Activated CD8-positive, alpha-beta T cell treated with anti-CD3 and anti-CD28 coated beads, Interleukin-2, amount 10 ng/mL, durations not matched to agents 7 days and 5 days (primary cell): ENCODE data around the gene LRP10. TPM values are rescaled to one million over a fixed set of nuclear protein-coding genes. Genes with fewer than 3 reads are reported as not detected.

ENCODE experiments used
- ATAC-seq: fragments of 150-1000 bp; cut with Tn5 transposase; one replicate; pipeline ENCODE4 v1.10.0; 2021; ENCODE audit warnings: moderate library complexity
- CTCF ChIA-PET: fragments of 350-600 bp; sonication (Branson Sonifier 250); formaldehyde crosslinking; loops from one replicate; lab custom pipeline; 2021; ENCODE audit warnings: antibody characterized with exemption; lab: Charles Lee
- POLR2A ChIA-PET: fragments of 350-600 bp; sonication (Branson Sonifier 250); formaldehyde crosslinking; loops from one replicate; lab custom pipeline; 2021; ENCODE audit warnings: antibody characterized with exemption; lab: Charles Lee
- DNase-seq: peaks from one replicate; pipeline ENCODE4 v3.0.0-alpha.2; 2020
- H3K27ac Mint-ChIP-seq: one replicate; pipeline ENCODE4 v1.8.0; 2021; ENCODE audit warnings: mild to moderate bottlenecking, mixed read lengths
- H3K27me3 Mint-ChIP-seq: one replicate; pipeline ENCODE4 v1.8.0; 2021; ENCODE audit warnings: low read depth, mixed read lengths
- H3K36me3 Mint-ChIP-seq: one replicate; pipeline ENCODE4 v1.8.0; 2021; ENCODE audit warnings: low read depth, mixed read lengths
- H3K4me1 Mint-ChIP-seq: one replicate; pipeline ENCODE4 v1.8.0; 2021; ENCODE audit warnings: low read depth, mixed read lengths
- H3K4me3 Mint-ChIP-seq: one replicate; pipeline ENCODE4 v1.8.0; 2021; ENCODE audit warnings: mild to moderate bottlenecking, mixed read lengths
- H3K9me3 Mint-ChIP-seq: one replicate; pipeline ENCODE4 v1.8.0; 2022; ENCODE audit warnings: mixed read lengths; ENCODE audit not compliant: insufficient read depth
- total RNA-seq, 2 experiments: library from RNA; stranded (reverse); gene quantifications; one replicate each; pipeline ENCODE4 v1.2.3, GENCODE V29; 2021

The LRP10 gene
- total RNA-seq, 2 experiments from 2014 or later: 37.1 to 40.7 TPM

GRCh38 chr14:22870811-22871223 lies 723 bp upstream of the LRP10 start:
- ChIA-PET POLR2A (interaction anchor here (0.7 to 2.8 kb wide), 15 partner anchors 11 to 339 kb away, joined by 3 to 17 read pairs (median 3); partner anchors contain the start of genes MRPL52, OXA1L, PRMT5 and RBM23), CTCF (interaction anchor here (0.7 to 6.7 kb wide), 16 partner anchors 14 to 957 kb away, joined by 3 to 152 read pairs (median 6); partner anchors contain the start of genes ACIN1, C14orf119, MRPL52 and REM2)
- peak overlapping the region; percentile 83 for H3K4me3 Mint-ChIP-seq
- ATAC-seq: peak; percentile 42
- no peaks in the 10 kb centered on the region for H3K9me3 Mint-ChIP-seq
- H3K27ac Mint-ChIP-seq: peak overlapping the region; percentile 97
- peaks cover 19% of the 10 kb centered on the region for H3K36me3 Mint-ChIP-seq
- DNase-seq: no peak
- H3K4me1 Mint-ChIP-seq: peaks cover 24% of the 10 kb centered on the region
- H3K27me3 Mint-ChIP-seq: peaks cover 6% of the 10 kb centered on the region

GRCh38 chr14:22872033-22872832 lies 693 bp downstream of the LRP10 start:
- H3K36me3 Mint-ChIP-seq: peaks cover 29% of the 10 kb centered on the region
- ChIA-PET POLR2A (interaction anchor here (0.5 to 2.8 kb wide), 11 partner anchors 11 to 178 kb away, joined by 3 to 17 read pairs (median 7); partner anchors contain the start of genes OXA1L, PRMT5, RBM23 and REM2), CTCF (interaction anchor here (0.7 to 6.7 kb wide), 33 partner anchors 9 to 372 kb away, joined by 3 to 152 read pairs (median 6); partner anchors contain the start of genes CDH24, HAUS4, MRPL52 and RBM23)
- H3K9me3 Mint-ChIP-seq: no peaks in the 10 kb centered on the region
- H3K4me1 Mint-ChIP-seq: peaks cover 24% of the 10 kb centered on the region
- DNase-seq (peak; percentile 78), ATAC-seq (peak; percentile 52)
- H3K27ac Mint-ChIP-seq: peak overlapping the region; percentile 97
- peak overlapping the region; percentile 84 for H3K4me3 Mint-ChIP-seq
- H3K27me3 Mint-ChIP-seq: no peaks in the 10 kb centered on the region

GRCh38 chr14:22872833-22873520 lies 1.4 kb downstream of the LRP10 start:
- peaks cover 24% of the 10 kb centered on the region for H3K4me1 Mint-ChIP-seq
- ATAC-seq (no peak), DNase-seq (no peak)
- POLR2A ChIA-PET: interaction anchor here (0.5 to 2.8 kb wide), 9 partner anchors 10 to 177 kb away, joined by 3 to 17 read pairs (median 7); partner anchors contain the start of genes PRMT5, RBM23 and REM2
- peak overlapping the region; percentile 84 for H3K4me3 Mint-ChIP-seq
- no peaks in the 10 kb centered on the region for H3K27me3 Mint-ChIP-seq
- H3K27ac Mint-ChIP-seq: peak overlapping the region; percentile 85
- H3K36me3 Mint-ChIP-seq: peaks cover 35% of the 10 kb centered on the region
- H3K9me3 Mint-ChIP-seq: no peaks in the 10 kb centered on the region
- CTCF ChIA-PET: interaction anchor here (0.9 to 6.7 kb wide), 29 partner anchors 10 to 372 kb away, joined by 3 to 152 read pairs (median 7); partner anchors contain the start of genes CDH24, HAUS4, MRPL52 and RBM23

- no peak overlapping the region for H3K4me3 Mint-ChIP-seq
- peaks cover 24% of the 10 kb centered on the region for H3K4me1 Mint-ChIP-seq
- H3K27me3 Mint-ChIP-seq: no peaks in the 10 kb centered on the region
- H3K27ac Mint-ChIP-seq: no peak overlapping the region
- DNase-seq: no peak
- CTCF ChIA-PET: interaction anchor here (6.7 kb wide), 1 partner anchor 11 kb away, joined by 152 read pairs; the partner anchor contains the start of gene REM2
- no peaks in the 10 kb centered on the region for H3K9me3 Mint-ChIP-seq
- H3K36me3 Mint-ChIP-seq: peaks cover 47% of the 10 kb centered on the region
- ATAC-seq: no peak
- POLR2A ChIA-PET: no interaction called here
These were observed 3.6 kb downstream of the LRP10 start for GRCh38 chr14:22875003-22875747.

- no peaks in the 10 kb centered on the region for H3K27me3 Mint-ChIP-seq
- DNase-seq (no peak), ATAC-seq (no peak)
- H3K36me3 Mint-ChIP-seq: peaks cover 47% of the 10 kb centered on the region
- H3K4me1 Mint-ChIP-seq: peaks cover 17% of the 10 kb centered on the region
- POLR2A ChIA-PET: no interaction called here
- CTCF ChIA-PET: interaction anchor here (6.7 kb wide), 1 partner anchor 10 kb away, joined by 152 read pairs; the partner anchor contains the start of gene REM2
- no peak overlapping the region for H3K4me3 Mint-ChIP-seq
- no peak overlapping the region for H3K27ac Mint-ChIP-seq
- H3K9me3 Mint-ChIP-seq: no peaks in the 10 kb centered on the region
These were observed 4.3 kb downstream of the LRP10 start for GRCh38 chr14:22875748-22876319.

GRCh38 chr14:22877000-22877501 lies 5.5 kb downstream of the LRP10 start:
- no peaks in the 10 kb centered on the region for H3K9me3 Mint-ChIP-seq
- ChIA-PET POLR2A (no interaction called here), CTCF (interaction anchor here (6.7 kb wide), 1 partner anchor 9 kb away, joined by 152 read pairs; the partner anchor contains the start of gene REM2)
- H3K4me3 Mint-ChIP-seq: no peak overlapping the region
- DNase-seq (no peak), ATAC-seq (no peak)
- H3K36me3 Mint-ChIP-seq: peaks cover 47% of the 10 kb centered on the region
- H3K27ac Mint-ChIP-seq: no peak overlapping the region
- H3K4me1 Mint-ChIP-seq: peaks cover 15% of the 10 kb centered on the region
- H3K27me3 Mint-ChIP-seq: peaks cover 4% of the 10 kb centered on the region

GRCh38 chr14:22878271-22879246 lies 7.0 kb downstream of the LRP10 start:
- Mint-ChIP-seq H3K4me3 (no peak overlapping the region), H3K27me3 (peaks cover 12% of the 10 kb centered on the region), H3K4me1 (peaks cover 5% of the 10 kb centered on the region), H3K27ac (no peak overlapping the region), H3K36me3 (peaks cover 41% of the 10 kb centered on the region), H3K9me3 (no peaks in the 10 kb centered on the region)
- POLR2A ChIA-PET: no interaction called here
- ATAC-seq (no peak), DNase-seq (no peak)
- CTCF ChIA-PET: no interaction called here

GRCh38 chr14:22882064-22882463 lies 10.5 kb downstream of the LRP10 start:
- peaks cover 13% of the 10 kb centered on the region for H3K4me1 Mint-ChIP-seq
- no peaks in the 10 kb centered on the region for H3K9me3 Mint-ChIP-seq
- no peak overlapping the region for H3K4me3 Mint-ChIP-seq
- peaks cover 18% of the 10 kb centered on the region for H3K36me3 Mint-ChIP-seq
- DNase-seq (no peak), ATAC-seq (no peak)
- H3K27ac Mint-ChIP-seq: no peak overlapping the region
- peaks cover 29% of the 10 kb centered on the region for H3K27me3 Mint-ChIP-seq
- ChIA-PET POLR2A (interaction anchor here (0.6 to 2.8 kb wide), 5 partner anchors 8 to 1023 kb away, joined by 3 to 10 read pairs (median 3); no protein-coding TSS in a partner anchor), CTCF (interaction anchor here (0.8 to 11.0 kb wide), 16 partner anchors 8 to 326 kb away, joined by 3 to 152 read pairs (median 3); partner anchors contain the start of genes LRP10, PRMT5 and RBM23)

GRCh38 chr14:22882529-22883172 lies 11.1 kb downstream of the LRP10 start:
- ATAC-seq: no peak
- peaks cover 19% of the 10 kb centered on the region for H3K4me1 Mint-ChIP-seq

More at GRCh38 chr14:22882529-22883172, 11.1 kb downstream of the LRP10 start:
- Mint-ChIP-seq H3K4me3 (no peak overlapping the region), H3K36me3 (peaks cover 15% of the 10 kb centered on the region), H3K9me3 (no peaks in the 10 kb centered on the region), H3K27me3 (peaks cover 29% of the 10 kb centered on the region), H3K27ac (no peak overlapping the region)
- POLR2A ChIA-PET: interaction anchor here (0.6 to 2.8 kb wide), 6 partner anchors 8 to 1024 kb away, joined by 3 to 10 read pairs (median 3); no protein-coding TSS in a partner anchor
- CTCF ChIA-PET: interaction anchor here (0.8 to 11.0 kb wide), 11 partner anchors 9 to 312 kb away, joined by 3 to 152 read pairs (median 4); partner anchors contain the start of genes LRP10, PRMT5 and RBM23
- no peak for DNase-seq
